Activated CD8-positive, alpha-beta T cell treated with anti-CD3 and anti-CD28 coated beads for 36 hours (primary cell): ENCODE measurements around the gene SF3B3. TPM values are rescaled to one million over a fixed set of nuclear protein-coding genes. Genes with fewer than 3 reads are reported as not detected.

Source experiments
- ATAC-seq: fragments of 200-7000 bp; cut with Tn5 transposase; one replicate; pipeline ENCODE4 v1.10.0; 2021; ENCODE audit warnings: mild to moderate bottlenecking, moderate library complexity
- CTCF ChIA-PET: fragments of 350-600 bp; sonication (Branson Sonifier 250); formaldehyde crosslinking; loops from one replicate; lab custom pipeline; 2021; ENCODE audit warnings: antibody characterized with exemption; lab: Charles Lee
- POLR2A ChIA-PET: fragments of 350-600 bp; sonication (Branson Sonifier 250); formaldehyde crosslinking; loops from one replicate; lab custom pipeline; 2021; ENCODE audit warnings: antibody characterized with exemption; lab: Charles Lee
- DNase-seq: peaks from one replicate; pipeline ENCODE4 v3.0.0-alpha.2; 2020
- H3K27ac Mint-ChIP-seq: one replicate; pipeline ENCODE4 v1.8.0; 2021; ENCODE audit warnings: mild to moderate bottlenecking, mixed read lengths
- H3K27me3 Mint-ChIP-seq: one replicate; pipeline ENCODE4 v1.8.0; 2021; ENCODE audit warnings: mixed read lengths
- H3K36me3 Mint-ChIP-seq: one replicate; pipeline ENCODE4 v1.8.0; 2021; ENCODE audit warnings: low read depth, mixed read lengths
- H3K4me1 Mint-ChIP-seq: one replicate; pipeline ENCODE4 v1.8.0; 2021; ENCODE audit warnings: low read depth, mixed read lengths
- H3K4me3 Mint-ChIP-seq: one replicate; pipeline ENCODE4 v1.8.0; 2021; ENCODE audit warnings: mild to moderate bottlenecking, moderate library complexity, mixed read lengths
- H3K9me3 Mint-ChIP-seq: one replicate; pipeline ENCODE4 v1.8.0; 2021; ENCODE audit warnings: mixed read lengths
- CTCF ChIP-seq: fragments of 200-600 bp; IDR thresholded peaks from one replicate; pipeline ENCODE4 v1.8.0; 2022; ENCODE audit warnings: antibody characterized with exemption, mild to moderate bottlenecking
- intact Hi-C: fragments of 100-400 bp; cut with micrococcal nuclease; formaldehyde crosslinking; loops from one replicate; pipeline ENCODE4 v1.10.0; 2022
- total RNA-seq, 2 experiments: library from RNA; stranded (reverse); gene quantifications; one replicate each; pipeline ENCODE4 v1.2.3, GENCODE V29; 2021

Gene SF3B3
- total RNA-seq, 2 experiments from 2014 or later = 543 to 552 TPM

DNA sequence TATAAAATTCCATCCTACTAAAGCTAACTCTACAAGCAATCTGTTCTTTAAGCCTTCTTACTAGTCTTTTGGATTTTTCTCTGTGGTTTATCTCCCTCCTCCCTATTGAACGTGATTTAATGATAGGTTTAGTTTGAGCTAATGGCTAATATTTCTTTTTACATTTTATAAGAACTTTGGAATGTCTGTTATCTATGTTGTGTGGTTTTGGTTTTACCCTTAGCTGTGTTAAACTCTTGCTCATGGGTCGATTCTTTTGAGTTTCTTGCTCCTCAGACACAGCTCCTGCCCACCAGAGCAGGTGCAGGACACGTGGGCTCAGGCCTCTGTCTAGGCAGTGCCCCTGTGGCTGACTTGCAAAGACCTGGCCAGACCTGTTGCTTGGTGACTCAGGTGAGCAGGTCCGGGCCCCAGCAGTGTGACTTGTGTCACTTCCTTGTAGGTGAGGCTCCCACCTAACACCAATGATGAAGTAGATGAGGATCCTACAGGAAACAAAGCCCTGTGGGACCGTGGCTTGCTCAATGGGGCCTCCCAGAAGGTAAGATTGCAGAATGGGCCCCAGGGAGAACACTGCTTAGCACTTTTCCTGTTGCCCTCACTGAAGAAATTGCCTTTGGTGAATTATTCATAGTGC lies 45.1 kb downstream of the SF3B3 start:
- Mint-ChIP-seq H3K9me3 (no peaks in the 10 kb centered on the region), H3K4me3 (no peak overlapping the region), H3K4me1 (peaks cover 15% of the 10 kb centered on the region), H3K27ac (peak overlapping the region; percentile 55), H3K27me3 (no peaks in the 10 kb centered on the region), H3K36me3 (peaks cover 88% of the 10 kb centered on the region)
- TF ChIP-seq CTCF = no peak
- no peak for DNase-seq
- POLR2A ChIA-PET = interaction anchor here (0.6 to 6.7 kb wide), 5 partner anchors 11 to 212 kb away, joined by 3 to 43 read pairs (median 3); no protein-coding TSS in a partner anchor
- no peak for ATAC-seq
- CTCF ChIA-PET = interaction anchor here (1.1 to 1.5 kb wide), 3 partner anchors 15 to 85 kb away, joined by 4 read pairs; no protein-coding TSS in a partner anchor
- intact Hi-C loops = no loop called here

- H3K36me3 Mint-ChIP-seq = peaks cover 86% of the 10 kb centered on the region
- DNase-seq (no peak), ATAC-seq (no peak)
- CTCF ChIA-PET = interaction anchor here (0.6 kb wide), 1 partner anchor 28 kb away, joined by 3 read pairs; no protein-coding TSS in a partner anchor
- H3K27ac Mint-ChIP-seq = no peak overlapping the region
- H3K27me3 Mint-ChIP-seq = no peaks in the 10 kb centered on the region
- intact Hi-C loops = no loop called here
- H3K4me1 Mint-ChIP-seq = peaks cover 19% of the 10 kb centered on the region
- H3K9me3 Mint-ChIP-seq = no peaks in the 10 kb centered on the region
- H3K4me3 Mint-ChIP-seq = no peak overlapping the region
- TF ChIP-seq CTCF = no peak
- POLR2A ChIA-PET = interaction anchor here (0.6 to 6.7 kb wide), 3 partner anchors 17 to 223 kb away, joined by 3 to 43 read pairs (median 3); partner anchors contain the start of gene DDX19A
Measured at GRCh38 chr16:70569752-70570151, 46.1 kb downstream of the SF3B3 start.

DNA sequence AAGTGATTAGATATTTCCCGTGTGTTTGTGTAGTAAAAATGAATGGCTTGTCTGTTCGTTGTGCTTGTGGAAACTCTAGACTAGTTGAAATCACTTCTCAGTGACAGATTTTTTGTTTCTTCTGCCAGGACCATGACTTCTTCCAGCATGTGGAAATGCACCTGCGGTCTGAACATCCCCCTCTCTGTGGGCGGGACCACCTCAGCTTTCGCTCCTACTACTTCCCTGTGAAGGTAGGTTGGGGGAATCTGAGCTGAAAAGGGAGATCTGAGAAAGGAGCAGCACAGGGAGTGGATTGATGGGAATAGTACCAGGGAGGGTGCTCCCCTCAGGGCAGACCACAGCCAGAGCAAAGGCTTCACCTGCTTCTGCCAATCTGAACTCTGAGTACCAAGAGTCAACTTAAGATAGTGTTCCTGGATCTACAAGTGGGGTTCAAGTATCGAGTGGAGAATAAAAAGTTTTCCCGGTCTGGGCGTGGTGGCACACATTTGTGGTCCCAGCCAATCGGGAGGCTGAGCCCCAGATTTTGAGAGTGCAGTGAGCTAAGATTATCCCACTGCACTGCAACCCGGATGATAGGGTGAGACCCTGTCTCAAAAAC lies 47.5 kb downstream of the SF3B3 start:
- intact Hi-C loops = no loop called here
- CTCF ChIA-PET = no interaction called here
- DNase-seq (no peak), ATAC-seq (no peak)
- no peak overlapping the region for H3K4me3 Mint-ChIP-seq
- no peak for TF ChIP-seq CTCF
- H3K36me3 Mint-ChIP-seq = peaks cover 81% of the 10 kb centered on the region
- POLR2A ChIA-PET = no interaction called here
- no peaks in the 10 kb centered on the region for H3K9me3 Mint-ChIP-seq
- H3K4me1 Mint-ChIP-seq = peaks cover 23% of the 10 kb centered on the region
- H3K27ac Mint-ChIP-seq = peak overlapping the region; percentile 28
- no peaks in the 10 kb centered on the region for H3K27me3 Mint-ChIP-seq

DNA sequence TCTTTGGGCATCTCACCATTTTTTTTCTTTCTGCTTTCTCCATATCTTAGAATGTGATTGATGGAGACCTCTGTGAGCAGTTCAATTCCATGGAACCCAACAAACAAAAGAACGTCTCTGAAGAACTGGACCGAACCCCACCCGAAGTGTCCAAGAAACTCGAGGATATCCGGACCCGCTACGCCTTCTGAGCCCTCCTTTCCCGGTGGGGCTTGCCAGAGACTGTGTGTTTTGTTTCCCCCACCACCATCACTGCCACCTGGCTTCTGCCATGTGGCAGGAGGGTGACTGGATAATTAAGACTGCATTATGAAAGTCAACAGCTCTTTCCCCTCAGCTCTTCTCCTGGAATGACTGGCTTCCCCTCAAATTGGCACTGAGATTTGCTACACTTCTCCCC lies 48.0 kb downstream of the SF3B3 start:
- no peaks in the 10 kb centered on the region for H3K9me3 Mint-ChIP-seq
- TF ChIP-seq CTCF = no peak
- H3K27me3 Mint-ChIP-seq = no peaks in the 10 kb centered on the region
- ChIA-PET CTCF (no interaction called here), POLR2A (no interaction called here)
- intact Hi-C loops = no loop called here
- ATAC-seq (peak; percentile 7), DNase-seq (no peak)
- H3K36me3 Mint-ChIP-seq = peaks cover 78% of the 10 kb centered on the region
- peak overlapping the region; percentile 32 for H3K27ac Mint-ChIP-seq
- H3K4me1 Mint-ChIP-seq = peaks cover 29% of the 10 kb centered on the region
- H3K4me3 Mint-ChIP-seq = no peak overlapping the region
